CD4-positive, alpha-beta T cell treated with Interleukin-12 subunit alpha and Interleukin-12 subunit beta, for 1 hour (primary cell): ENCODE measurements around the gene EEF1A2.

ENCODE experiments used
- DNase-seq: peaks from one replicate; pipeline ENCODE4 v3.0.0-alpha.2; 2020

Gene EEF1A2

GRCh38 chr20:63466861-63467260 is 32.0 kb downstream of the EEF1A2 start:
- DNase-seq = no peak

GRCh38 chr20:63466250-63466825 is 32.5 kb downstream of the EEF1A2 start:
- DNase-seq = no peak

GRCh38 chr20:63465380-63466249 is 33.3 kb downstream of the EEF1A2 start:
- no peak for DNase-seq

GRCh38 chr20:63464289-63464635 is 34.6 kb downstream of the EEF1A2 start:
- no peak for DNase-seq

- no peak for DNase-seq
These were observed 35.2 kb downstream of the EEF1A2 start for GRCh38 chr20:63463400-63464288.

GRCh38 chr20:63462244-63462643 is 36.6 kb downstream of the EEF1A2 start:
- DNase-seq = no peak

- no peak for DNase-seq
These were observed 37.6 kb downstream of the EEF1A2 start for GRCh38 chr20:63461104-63461763.

GRCh38 chr20:63459070-63459380 is 39.9 kb downstream of the EEF1A2 start:
- DNase-seq = no peak

GRCh38 chr20:63458170-63459069 is 40.5 kb downstream of the EEF1A2 start:
- DNase-seq = no peak

GRCh38 chr20:63457737-63458136 is 41.1 kb downstream of the EEF1A2 start:
- no peak for DNase-seq

- DNase-seq = no peak
These were observed 42.2 kb downstream of the EEF1A2 start for GRCh38 chr20:63456429-63457284.

- no peak for DNase-seq
These were observed 43.4 kb downstream of the EEF1A2 start for GRCh38 chr20:63455568-63455859.

- no peak for DNase-seq
These were observed 43.9 kb downstream of the EEF1A2 start for GRCh38 chr20:63454731-63455567.

- DNase-seq = no peak
These were observed 45.9 kb downstream of the EEF1A2 start for GRCh38 chr20:63452821-63453523.

- no peak for DNase-seq
These were observed 46.5 kb downstream of the EEF1A2 start for GRCh38 chr20:63452341-63452740.

- no peak for DNase-seq
These were observed 47.1 kb downstream of the EEF1A2 start for GRCh38 chr20:63451821-63452220.

- no peak for DNase-seq
These were observed 48.8 kb downstream of the EEF1A2 start for GRCh38 chr20:63449796-63450730.

GRCh38 chr20:63449025-63449424 is 49.9 kb downstream of the EEF1A2 start:
- no peak for DNase-seq

GRCh38 chr20:63448031-63448430 is 50.9 kb downstream of the EEF1A2 start:
- no peak for DNase-seq
